Measurements from ENCODE around the gene ZNF609.

ZNF609 gene

GRCh38 chr15:64544450-64544849 lies 84.1 kb downstream of the ZNF609 start:
- DNase-seq (ENCODE audit: low spot score) = no peak

GRCh38 chr15:64547275-64547674 lies 86.9 kb downstream of the ZNF609 start:
- no peak for DNase-seq (ENCODE audit: low spot score)

GRCh38 chr15:64548235-64548634 lies 87.9 kb downstream of the ZNF609 start:
- no peak for DNase-seq (ENCODE audit: low spot score)

GRCh38 chr15:64549860-64550259 lies 89.5 kb downstream of the ZNF609 start:
- no peak for DNase-seq (ENCODE audit: low spot score)

- DNase-seq (ENCODE audit: low spot score) = no peak
Observed at GRCh38 chr15:64552281-64552948, 92.0 kb downstream of the ZNF609 start.

- no peak for DNase-seq (ENCODE audit: low spot score)
Observed at GRCh38 chr15:64558460-64559179, 98.2 kb downstream of the ZNF609 start.

GRCh38 chr15:64559243-64559642 lies 98.9 kb downstream of the ZNF609 start:
- DNase-seq (ENCODE audit: low spot score) = no peak

- no peak for DNase-seq (ENCODE audit: low spot score)
Observed at GRCh38 chr15:64560501-64560900, 100.1 kb downstream of the ZNF609 start.

GRCh38 chr15:64560998-64561397 lies 100.6 kb downstream of the ZNF609 start:
- no peak for DNase-seq (ENCODE audit: low spot score)

- no peak for DNase-seq (ENCODE audit: low spot score)
Observed at GRCh38 chr15:64562003-64562640, 101.7 kb downstream of the ZNF609 start.

- no peak for DNase-seq (ENCODE audit: low spot score)
Observed at GRCh38 chr15:64566102-64566501, 105.7 kb downstream of the ZNF609 start.

GRCh38 chr15:64566629-64567427 lies 106.5 kb downstream of the ZNF609 start:
- no peak for DNase-seq (ENCODE audit: low spot score)

GRCh38 chr15:64568765-64569164 lies 108.4 kb downstream of the ZNF609 start:
- no peak for DNase-seq (ENCODE audit: low spot score)

GRCh38 chr15:64571857-64572291 lies 111.5 kb downstream of the ZNF609 start:
- no peak for DNase-seq (ENCODE audit: low spot score)

- DNase-seq (ENCODE audit: low spot score) = no peak
Observed at GRCh38 chr15:64572856-64573255, 112.5 kb downstream of the ZNF609 start.

- DNase-seq (ENCODE audit: low spot score) = no peak
Observed at GRCh38 chr15:64574301-64575017, 114.1 kb downstream of the ZNF609 start.

- no peak for DNase-seq (ENCODE audit: low spot score)
Observed at GRCh38 chr15:64580696-64581407, 120.5 kb downstream of the ZNF609 start.

GRCh38 chr15:64581408-64581761 lies 121.0 kb downstream of the ZNF609 start:
- no peak for DNase-seq (ENCODE audit: low spot score)

- no peak for DNase-seq (ENCODE audit: low spot score)
Observed at GRCh38 chr15:64582202-64582601, 121.8 kb downstream of the ZNF609 start.

GRCh38 chr15:64583519-64583918 lies 123.1 kb downstream of the ZNF609 start:
- no peak for DNase-seq (ENCODE audit: low spot score)

- DNase-seq (ENCODE audit: low spot score) = no peak
Observed at GRCh38 chr15:64583983-64584382, 123.6 kb downstream of the ZNF609 start.
